ENCODE results near the gene CPLX1. TPM values are rescaled to one million over a fixed set of nuclear protein-coding genes. Genes with fewer than 3 reads are reported as not detected.

Gene CPLX1
- total RNA-seq, 4 donors from 2014 or later, result 0.35 to 0.67 TPM; not detected in 2

DNA sequence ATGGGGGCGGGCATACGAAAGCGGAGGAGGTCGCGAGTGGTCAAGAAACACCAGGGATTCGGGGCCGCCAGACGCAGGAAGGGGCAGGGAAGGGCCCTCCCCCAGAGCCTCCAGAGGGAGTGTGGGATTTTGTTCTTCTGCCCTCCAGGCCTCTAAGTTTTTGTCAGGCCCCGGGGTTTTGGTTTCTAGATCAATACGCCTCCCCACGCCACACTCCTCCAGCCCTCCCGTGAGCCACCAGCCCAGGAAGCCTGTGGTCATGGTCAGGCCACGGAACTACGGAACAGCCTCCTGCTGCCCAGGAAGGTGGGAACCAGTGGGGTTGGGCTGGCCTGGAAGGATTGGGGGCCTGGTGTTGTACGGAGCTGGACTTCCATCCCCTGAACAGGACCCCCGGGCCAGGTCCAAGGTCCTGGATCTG lies 38.4 kb downstream of the CPLX1 start:
- DNase-seq, result no peak
- Histone ChIP-seq H3K4me1 (peaks cover 0 to 43% (median 16%) of the 10 kb centered on the region in 4 donors), H3K9me3 (no peaks in the 10 kb centered on the region), H3K4me3 (no peak overlapping the region), H3K27me3 (peaks cover 0 to 29% of the 10 kb centered on the region in 2 donors), H3K36me3 (no peaks in the 10 kb centered on the region), H3K27ac (peak overlapping the region in 1 of 4 donors; percentile 5)
- TF ChIP-seq, protein P1, sequence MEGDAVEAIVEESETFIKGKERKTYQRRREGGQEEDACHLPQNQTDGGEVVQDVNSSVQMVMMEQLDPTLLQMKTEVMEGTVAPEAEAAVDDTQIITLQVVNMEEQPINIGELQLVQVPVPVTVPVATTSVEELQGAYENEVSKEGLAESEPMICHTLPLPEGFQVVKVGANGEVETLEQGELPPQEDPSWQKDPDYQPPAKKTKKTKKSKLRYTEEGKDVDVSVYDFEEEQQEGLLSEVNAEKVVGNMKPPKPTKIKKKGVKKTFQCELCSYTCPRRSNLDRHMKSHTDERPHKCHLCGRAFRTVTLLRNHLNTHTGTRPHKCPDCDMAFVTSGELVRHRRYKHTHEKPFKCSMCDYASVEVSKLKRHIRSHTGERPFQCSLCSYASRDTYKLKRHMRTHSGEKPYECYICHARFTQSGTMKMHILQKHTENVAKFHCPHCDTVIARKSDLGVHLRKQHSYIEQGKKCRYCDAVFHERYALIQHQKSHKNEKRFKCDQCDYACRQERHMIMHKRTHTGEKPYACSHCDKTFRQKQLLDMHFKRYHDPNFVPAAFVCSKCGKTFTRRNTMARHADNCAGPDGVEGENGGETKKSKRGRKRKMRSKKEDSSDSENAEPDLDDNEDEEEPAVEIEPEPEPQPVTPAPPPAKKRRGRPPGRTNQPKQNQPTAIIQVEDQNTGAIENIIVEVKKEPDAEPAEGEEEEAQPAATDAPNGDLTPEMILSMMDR (IDR thresholded peaks at IDR 0.05), result no peak
- no peak for TF ChIP-seq POLR2A (IDR thresholded peaks at IDR 0.05)

- no peak for TF ChIP-seq POLR2A (IDR thresholded peaks at IDR 0.05)
- TF ChIP-seq, protein P1 (IDR thresholded peaks at IDR 0.05), result peak in 2 of 6 experiments; percentile 8 to 13
- peaks cover 0 to 29% of the 10 kb centered on the region in 2 donors for H3K27me3 ChIP-seq
- H3K4me1 ChIP-seq, result peaks cover 0 to 40% (median 12%) of the 10 kb centered on the region in 4 donors
- no peak for DNase-seq
- no peaks in the 10 kb centered on the region for H3K36me3 ChIP-seq
- H3K4me3 ChIP-seq, result peak overlapping the region in 2 of 4 donors; percentile 45 to 46
- no peaks in the 10 kb centered on the region for H3K9me3 ChIP-seq
- peak overlapping the region in 2 of 4 donors; percentile 42 to 43 for H3K27ac ChIP-seq
Measured at GRCh38 chr4:786861-787300, 39.0 kb downstream of the CPLX1 start.

DNA sequence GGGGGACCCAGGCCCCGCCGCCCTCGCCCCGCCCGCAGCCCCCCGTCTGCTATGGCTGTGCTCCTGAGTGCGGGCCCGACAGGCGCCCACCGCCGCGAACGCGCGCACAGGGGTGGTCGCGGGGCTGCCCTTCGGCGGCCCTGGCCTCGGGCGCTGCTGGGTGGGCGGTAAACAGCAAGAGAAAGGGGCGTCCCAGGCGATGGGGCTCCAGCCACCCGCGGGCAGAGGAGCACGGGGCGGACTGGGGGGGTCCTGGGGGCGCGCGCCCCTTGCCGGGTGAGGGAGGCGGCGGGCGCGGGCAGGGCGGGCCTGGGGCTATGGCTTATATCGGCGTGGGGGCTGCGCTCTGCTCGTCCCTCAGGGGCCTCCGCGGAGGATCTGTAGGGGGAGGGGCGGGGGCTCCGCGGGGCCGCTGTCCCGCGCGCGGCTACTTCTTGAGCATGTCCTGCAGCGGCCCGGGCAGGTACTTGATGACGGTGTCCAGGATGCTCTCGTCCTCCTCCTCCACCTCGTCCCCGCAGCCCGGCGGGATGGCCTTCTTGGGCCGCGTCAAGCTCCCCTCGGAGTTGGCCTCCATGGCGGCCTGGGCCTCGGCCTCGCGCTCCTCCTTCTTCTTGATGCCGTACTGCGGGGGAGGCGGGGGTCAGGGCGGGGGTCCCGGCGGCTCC lies 39.7 kb downstream of the CPLX1 start:
- no peak for DNase-seq
- Histone ChIP-seq H3K4me3 (peak overlapping the region; percentile 15 to 46 (median 40)), H3K4me1 (peaks cover 0 to 40% (median 11%) of the 10 kb centered on the region in 4 donors), H3K9me3 (no peaks in the 10 kb centered on the region), H3K27me3 (peaks cover 0 to 26% of the 10 kb centered on the region in 2 donors), H3K27ac (peak overlapping the region in 3 of 4 donors; percentile 5 to 42 (median 7)), H3K36me3 (no peaks in the 10 kb centered on the region)
- no peak for TF ChIP-seq POLR2A (IDR thresholded peaks at IDR 0.05)
- TF ChIP-seq, protein P1 (IDR thresholded peaks at IDR 0.05), result no peak

- Histone ChIP-seq H3K9me3 (no peaks in the 10 kb centered on the region), H3K27ac (no peak overlapping the region), H3K27me3 (peaks cover 0 to 24% of the 10 kb centered on the region in 2 donors), H3K4me1 (peaks cover 0 to 44% (median 13%) of the 10 kb centered on the region in 4 donors), H3K4me3 (peak overlapping the region; percentile 15 to 46 (median 40)), H3K36me3 (no peaks in the 10 kb centered on the region)
- TF ChIP-seq POLR2A (IDR thresholded peaks at IDR 0.05), result no peak
- TF ChIP-seq, protein P1 (IDR thresholded peaks at IDR 0.05), result no peak
- peak in 1 of 3 donors; percentile 46 for DNase-seq
Measured at GRCh38 chr4:785332-786073, 40.4 kb downstream of the CPLX1 start.

DNA sequence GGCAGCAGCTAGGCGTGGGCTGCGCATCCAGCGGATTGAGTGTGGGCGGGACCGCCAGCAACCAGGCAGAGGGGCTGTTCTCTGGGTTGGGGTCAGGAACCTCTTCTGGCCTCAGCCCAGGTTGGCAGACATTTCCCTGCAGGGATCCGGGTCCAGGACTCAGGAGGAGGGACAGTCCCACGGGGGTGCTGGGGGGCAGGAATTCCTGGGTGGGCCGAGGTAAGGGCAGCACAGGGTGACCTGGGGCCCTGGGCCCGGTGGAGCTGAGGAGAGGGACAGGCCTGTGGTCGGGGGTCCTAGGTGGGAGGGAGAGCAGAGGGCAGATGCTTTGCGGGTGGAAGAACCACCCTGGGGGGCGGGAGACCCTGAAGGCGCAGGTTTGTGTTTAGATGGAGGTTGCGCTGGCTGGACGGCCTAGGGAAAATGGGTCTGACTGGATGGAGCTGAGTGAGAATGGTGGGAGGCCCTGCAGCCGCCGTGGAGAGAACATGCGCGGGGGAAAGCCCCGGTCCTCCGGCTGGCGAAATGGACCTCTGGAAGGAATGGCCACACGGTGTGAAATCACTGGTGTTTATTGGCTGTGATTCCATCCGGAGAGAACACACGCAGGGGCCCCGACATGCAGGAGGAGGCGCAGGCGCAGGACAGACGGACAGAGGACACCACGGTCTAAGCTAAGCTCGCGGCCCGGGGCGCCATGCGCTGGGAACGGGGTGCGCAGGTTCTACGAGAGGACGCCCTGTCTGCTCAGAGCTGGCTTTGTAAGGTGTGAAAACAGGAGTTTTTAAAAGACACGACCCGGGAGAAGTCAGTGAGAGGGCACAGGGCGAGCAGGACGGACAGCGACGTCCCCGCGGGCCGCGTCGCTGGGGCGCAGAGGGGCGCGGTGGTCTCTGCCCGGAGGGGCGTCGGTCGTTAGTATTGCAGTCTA lies 41.3 kb downstream of the CPLX1 start:
- DNase-seq, result peak in 1 of 3 donors; percentile 43
- Histone ChIP-seq H3K4me1 (peaks cover 0 to 49% (median 16%) of the 10 kb centered on the region in 4 donors), H3K4me3 (no peak overlapping the region), H3K27ac (no peak overlapping the region), H3K36me3 (peaks cover 0 to 2% (median 0%) of the 10 kb centered on the region in 3 donors), H3K27me3 (peaks cover 0 to 24% of the 10 kb centered on the region in 2 donors), H3K9me3 (no peaks in the 10 kb centered on the region)
- TF ChIP-seq POLR2A (IDR thresholded peaks at IDR 0.05), result no peak
- TF ChIP-seq, protein P1 (IDR thresholded peaks at IDR 0.05), result no peak
